ENCODE results near the gene ADAMTS8.

GRCh38 chr11:130454491-130455252 is 26.3 kb upstream of the ADAMTS8 start:
- TF ChIP-seq SUZ12 (IDR thresholded peaks at IDR 0.05; ENCODE audit: unreplicated experiment): no peak
- TF ChIP-seq POLR2AphosphoS2 (IDR thresholded peaks at IDR 0.05; ENCODE audit: low read depth, low read length): no peak
